ENCODE measurements around the gene RTN4RL2. TPM values are rescaled to one million over a fixed set of nuclear protein-coding genes. Genes with fewer than 3 reads are reported as not detected.

The RTN4RL2 gene
- total RNA-seq, 1 donor: 0.36 TPM

DNA sequence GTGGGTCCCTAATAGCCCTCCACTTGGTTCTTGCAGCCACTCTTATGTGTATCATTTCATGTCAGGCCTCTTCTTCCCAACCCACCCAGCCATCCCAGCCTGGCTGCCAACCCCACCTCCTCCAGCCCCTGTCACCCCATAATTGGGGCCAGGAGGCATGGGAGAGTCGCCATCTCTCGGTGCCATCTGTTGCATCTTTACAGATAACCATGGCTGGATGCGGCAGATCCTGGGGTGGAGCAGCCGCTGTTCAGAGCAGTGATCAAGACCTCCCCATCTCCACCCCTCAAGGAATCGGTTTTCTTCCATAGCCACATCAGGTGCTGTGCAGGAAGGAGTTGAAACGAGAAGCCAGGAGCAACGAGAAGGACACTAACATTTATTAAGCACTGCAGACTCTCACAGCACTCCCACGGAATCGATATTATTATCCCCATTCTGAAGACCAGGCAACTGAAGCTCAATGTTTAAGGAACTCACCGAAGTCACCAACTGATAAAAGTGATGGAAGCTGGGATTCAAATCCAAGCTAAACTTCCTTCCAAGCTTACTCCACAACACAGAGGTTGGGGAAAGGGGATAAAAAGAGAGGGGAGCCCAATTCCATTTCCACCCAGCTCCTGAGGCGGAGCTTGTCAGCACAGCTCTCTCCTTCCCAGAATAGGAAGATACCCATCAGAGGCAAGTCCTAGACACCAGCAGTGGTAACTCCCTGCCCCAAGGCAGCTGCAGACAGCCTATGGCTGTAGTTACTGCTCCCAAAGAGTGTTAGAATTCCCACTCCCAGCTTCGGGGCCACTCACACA lies 52.5 kb downstream of the RTN4RL2 start:
- H3K79me2 ChIP-seq (ENCODE audit: insufficient read depth, low read length): no peaks in the 10 kb centered on the region
- no peak overlapping the region for H2AFZ ChIP-seq (ENCODE audit: low read length)
- no peaks in the 10 kb centered on the region for H4K20me1 ChIP-seq (ENCODE audit: insufficient read depth, low read length)
- H3K27me3 ChIP-seq (ENCODE audit: insufficient read depth, low read length): no peaks in the 10 kb centered on the region
- H3K27ac ChIP-seq (ENCODE audit: low read depth, low read length): no peak overlapping the region
- H3K36me3 ChIP-seq (ENCODE audit: insufficient read depth, low read length): no peaks in the 10 kb centered on the region
- DNase-seq (ENCODE audit: insufficient read length, low spot score, missing footprints): peak; percentile 51
- H3K4me2 ChIP-seq (ENCODE audit: insufficient read depth, low read length): no peak overlapping the region
- H3K4me1 ChIP-seq (ENCODE audit: insufficient read depth, low read length): peaks cover 4% of the 10 kb centered on the region
- H3K4me3 ChIP-seq (ENCODE audit: insufficient read depth, low read length): no peak overlapping the region
- H3K9me3 ChIP-seq (ENCODE audit: low read depth, low read length): no peaks in the 10 kb centered on the region
- TF ChIP-seq, protein P1, sequence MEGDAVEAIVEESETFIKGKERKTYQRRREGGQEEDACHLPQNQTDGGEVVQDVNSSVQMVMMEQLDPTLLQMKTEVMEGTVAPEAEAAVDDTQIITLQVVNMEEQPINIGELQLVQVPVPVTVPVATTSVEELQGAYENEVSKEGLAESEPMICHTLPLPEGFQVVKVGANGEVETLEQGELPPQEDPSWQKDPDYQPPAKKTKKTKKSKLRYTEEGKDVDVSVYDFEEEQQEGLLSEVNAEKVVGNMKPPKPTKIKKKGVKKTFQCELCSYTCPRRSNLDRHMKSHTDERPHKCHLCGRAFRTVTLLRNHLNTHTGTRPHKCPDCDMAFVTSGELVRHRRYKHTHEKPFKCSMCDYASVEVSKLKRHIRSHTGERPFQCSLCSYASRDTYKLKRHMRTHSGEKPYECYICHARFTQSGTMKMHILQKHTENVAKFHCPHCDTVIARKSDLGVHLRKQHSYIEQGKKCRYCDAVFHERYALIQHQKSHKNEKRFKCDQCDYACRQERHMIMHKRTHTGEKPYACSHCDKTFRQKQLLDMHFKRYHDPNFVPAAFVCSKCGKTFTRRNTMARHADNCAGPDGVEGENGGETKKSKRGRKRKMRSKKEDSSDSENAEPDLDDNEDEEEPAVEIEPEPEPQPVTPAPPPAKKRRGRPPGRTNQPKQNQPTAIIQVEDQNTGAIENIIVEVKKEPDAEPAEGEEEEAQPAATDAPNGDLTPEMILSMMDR (IDR thresholded peaks at IDR 0.05; ENCODE audit: extremely low read depth, low read depth, low read length): no peak

DNA sequence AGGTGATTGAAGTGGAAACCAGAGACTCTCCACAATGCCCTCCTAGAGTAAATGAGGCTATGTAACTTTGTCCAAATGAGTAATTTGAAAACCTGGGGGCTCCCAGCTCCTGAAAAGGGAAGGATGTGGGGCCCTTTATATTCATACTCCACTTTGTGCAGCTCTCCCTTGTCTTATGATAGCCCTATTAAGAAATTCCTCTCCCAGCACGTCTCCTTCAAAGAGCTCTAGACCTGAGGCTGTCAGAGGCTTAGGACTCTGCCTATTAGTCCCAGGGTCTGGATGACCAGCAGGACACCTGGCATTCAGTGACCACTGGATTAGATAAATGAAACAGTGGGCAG lies 53.1 kb downstream of the RTN4RL2 start:
- H3K4me1 ChIP-seq (ENCODE audit: insufficient read depth, low read length): peaks cover 4% of the 10 kb centered on the region
- H3K27ac ChIP-seq (ENCODE audit: low read depth, low read length): no peak overlapping the region
- no peak overlapping the region for H3K4me2 ChIP-seq (ENCODE audit: insufficient read depth, low read length)
- peak; percentile 39 for DNase-seq (ENCODE audit: insufficient read length, low spot score, missing footprints)
- H3K4me3 ChIP-seq (ENCODE audit: insufficient read depth, low read length): no peak overlapping the region
- TF ChIP-seq, protein P1 (IDR thresholded peaks at IDR 0.05; ENCODE audit: extremely low read depth, low read depth, low read length): no peak
- H2AFZ ChIP-seq (ENCODE audit: low read length): no peak overlapping the region
- H3K36me3 ChIP-seq (ENCODE audit: insufficient read depth, low read length): no peaks in the 10 kb centered on the region
- no peaks in the 10 kb centered on the region for H3K9me3 ChIP-seq (ENCODE audit: low read depth, low read length)
- no peaks in the 10 kb centered on the region for H4K20me1 ChIP-seq (ENCODE audit: insufficient read depth, low read length)
- no peaks in the 10 kb centered on the region for H3K79me2 ChIP-seq (ENCODE audit: insufficient read depth, low read length)
- no peaks in the 10 kb centered on the region for H3K27me3 ChIP-seq (ENCODE audit: insufficient read depth, low read length)

DNA sequence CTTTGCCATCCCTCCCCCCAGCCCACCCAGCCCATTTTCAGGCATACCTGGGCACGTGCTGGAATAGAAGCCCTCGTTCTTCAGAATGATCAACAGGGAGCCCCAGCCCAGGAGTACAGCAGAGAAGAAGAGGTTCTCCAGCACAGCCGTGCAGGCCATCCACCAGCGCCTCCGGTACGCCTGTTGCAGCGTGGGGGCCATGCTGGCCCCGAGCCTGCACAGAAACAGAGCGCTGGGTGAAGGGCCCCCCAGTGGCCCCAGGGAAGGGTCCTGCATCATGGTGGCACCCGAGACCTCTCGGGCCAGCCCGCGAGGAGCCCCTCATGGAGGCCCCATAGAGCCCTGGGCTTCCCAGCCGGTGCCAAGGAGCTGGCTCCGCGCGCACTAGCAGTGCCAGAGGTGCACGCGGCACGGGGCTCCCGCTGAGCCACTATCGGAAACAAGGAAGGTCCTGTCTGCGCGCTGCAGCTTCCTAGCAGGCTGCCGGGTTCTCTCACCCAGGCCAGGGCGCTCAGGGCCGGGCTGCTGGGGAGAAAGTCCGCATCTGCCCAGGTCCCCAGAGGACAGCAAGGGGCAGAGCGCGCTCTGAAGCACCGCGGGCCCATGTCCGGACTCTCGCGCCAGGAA lies 53.7 kb downstream of the RTN4RL2 start:
- TF ChIP-seq, protein P1 (IDR thresholded peaks at IDR 0.05; ENCODE audit: extremely low read depth, low read depth, low read length): no peak
- peak; percentile 73 for DNase-seq (ENCODE audit: insufficient read length, low spot score, missing footprints)
- Histone ChIP-seq H3K36me3 (ENCODE audit: insufficient read depth, low read length) (no peaks in the 10 kb centered on the region), H3K79me2 (ENCODE audit: insufficient read depth, low read length) (no peaks in the 10 kb centered on the region), H3K9me3 (ENCODE audit: low read depth, low read length) (no peaks in the 10 kb centered on the region), H3K27me3 (ENCODE audit: insufficient read depth, low read length) (no peaks in the 10 kb centered on the region), H3K4me2 (ENCODE audit: insufficient read depth, low read length) (peak overlapping the region; percentile 94), H3K4me1 (ENCODE audit: insufficient read depth, low read length) (peaks cover 4% of the 10 kb centered on the region), H4K20me1 (ENCODE audit: insufficient read depth, low read length) (no peaks in the 10 kb centered on the region), H2AFZ (ENCODE audit: low read length) (peak overlapping the region; percentile 91), H3K27ac (ENCODE audit: low read depth, low read length) (no peak overlapping the region), H3K4me3 (ENCODE audit: insufficient read depth, low read length) (peak overlapping the region; percentile 91)
